Neural cell (in vitro differentiated cells): Measurements from ENCODE around the gene SP100. TPM values are rescaled to one million over a fixed set of nuclear protein-coding genes. Genes with fewer than 3 reads are reported as not detected.

Source experiments
- H2AFZ ChIP-seq: fragments of 200-600, 300-800 bp; sonication (generic), shearing (Covaris generic); 2 replicates; pipeline ENCODE4 v1.6.0; 2014; ENCODE audit warnings: low read depth, mild to moderate bottlenecking, antibody characterized with exemption, low read length, moderate library complexity
- H3F3A ChIP-seq: fragments of 200-600 bp; shearing (Covaris generic); 2 replicates; pipeline ENCODE4 v1.6.1; 2016; ENCODE audit warnings: mild to moderate bottlenecking, moderate library complexity, mixed read lengths, antibody characterized with exemption, low read length; ENCODE audit not compliant: insufficient read depth, poor library complexity, severe bottlenecking
- H3K27ac ChIP-seq: fragments of 200-600, 300-800 bp; sonication (generic), shearing (Covaris generic); 2 replicates; pipeline ENCODE4 v1.5.1; 2014; ENCODE audit warnings: mild to moderate bottlenecking, low read length, moderate library complexity
- H3K27me3 ChIP-seq: fragments of 300-800, 200-600 bp; sonication (generic), shearing (Covaris generic); 2 replicates; pipeline ENCODE4 v1.6.0; 2014; ENCODE audit warnings: mild to moderate bottlenecking, low read depth, low read length, moderate library complexity; ENCODE audit not compliant: insufficient read depth
- H3K36me3 ChIP-seq: fragments of 300-800, 200-600 bp; sonication (generic), shearing (Covaris generic); 2 replicates; pipeline ENCODE4 v1.5.1; 2014; ENCODE audit warnings: mild to moderate bottlenecking, antibody characterized with exemption, low read length, moderate library complexity; ENCODE audit not compliant: insufficient read depth
- H3K4me2 ChIP-seq: fragments of 300-800, 200-600 bp; sonication (generic), shearing (Covaris generic); 2 replicates; pipeline ENCODE4 v1.6.0; 2014; ENCODE audit warnings: mild to moderate bottlenecking, low read length
- H3K4me3 ChIP-seq: fragments of 300-800, 200-600 bp; sonication (generic), shearing (Covaris generic); 2 replicates; pipeline ENCODE4 v1.5.1; 2014; ENCODE audit warnings: mild to moderate bottlenecking, low read length, moderate library complexity
- H3K79me2 ChIP-seq: fragments of 200-600 bp; shearing (Covaris generic); replicated peaks from 2 replicates; pipeline ENCODE4 v1.6.0; 2014; ENCODE audit warnings: mild to moderate bottlenecking, low read length, moderate library complexity; ENCODE audit not compliant: insufficient read depth
- H3K9ac ChIP-seq: fragments of 300-800, 200-600 bp; sonication (generic), shearing (Covaris generic); 2 replicates; pipeline ENCODE4 v1.6.1; 2016; ENCODE audit warnings: mild to moderate bottlenecking, low read length, mixed read lengths
- H3K9me2 ChIP-seq: fragments of 200-600 bp; shearing (Covaris generic); 2 replicates; pipeline ENCODE4 v1.6.1; 2016; ENCODE audit warnings: mild to moderate bottlenecking, low read length, mixed read lengths; ENCODE audit not compliant: insufficient read depth
- H3K9me3 ChIP-seq: fragments of 200-600, 300-800 bp; sonication (generic), shearing (Covaris generic); 2 replicates; pipeline ENCODE4 v1.6.1; 2016; ENCODE audit warnings: mild to moderate bottlenecking, mixed run types, low read length, moderate library complexity, mixed read lengths
- H4K20me1 ChIP-seq: fragments of 200-600 bp; shearing (Covaris generic); 2 replicates; pipeline ENCODE4 v1.6.1; 2016; ENCODE audit warnings: mild to moderate bottlenecking, mixed run types; ENCODE audit not compliant: insufficient read depth
- EP300 ChIP-seq: fragments of 450-650 bp; conservative IDR thresholded peaks from 2 replicates; pipeline ENCODE4 v1.6.1; 2014; ENCODE audit warnings: antibody characterized with exemption, mild to moderate bottlenecking, moderate library complexity; ENCODE audit not compliant: poor library complexity, severe bottlenecking
- EZH2 ChIP-seq: fragments of 200-600, 300-800 bp; shearing (Covaris generic), sonication (generic); IDR thresholded peaks from 2 replicates; pipeline ENCODE4 v1.6.1; 2014; ENCODE audit warnings: antibody characterized with exemption, low read length, borderline replicate concordance, mild to moderate bottlenecking; ENCODE audit not compliant: insufficient read depth, poor library complexity, severe bottlenecking
- MXI1 ChIP-seq: fragments of 450-650 bp; conservative IDR thresholded peaks from 2 replicates; pipeline ENCODE4 v1.6.1; 2014; ENCODE audit warnings: antibody characterized with exemption, mild to moderate bottlenecking; ENCODE audit not compliant: poor library complexity, severe bottlenecking
- POLR2AphosphoS5 ChIP-seq: IDR thresholded peaks from 2 replicates; pipeline ENCODE4 v1.6.1; 2012
- RAD21 ChIP-seq: fragments of 450-650 bp; conservative IDR thresholded peaks from 2 replicates; pipeline ENCODE4 v1.6.1; 2014; ENCODE audit warnings: antibody characterized with exemption, mild to moderate bottlenecking, moderate library complexity
- SMC3 ChIP-seq: fragments of 450-650 bp; conservative IDR thresholded peaks from 2 replicates; pipeline ENCODE4 v1.6.1; 2014; ENCODE audit warnings: antibody characterized with exemption, mild to moderate bottlenecking, moderate library complexity; ENCODE audit not compliant: poor library complexity
- TAF1 ChIP-seq: IDR thresholded peaks from 2 replicates; pipeline ENCODE4 v1.6.1; 2012; ENCODE audit warnings: low read depth
- polyA plus RNA-seq: library from polyadenylated mRNA; depleted of rRNA; stranded (reverse); fragments of >200 nt; gene quantifications from 2 replicates; pipeline ENCODE4 v1.2.3, GENCODE V29; 2014
- TF ChIP-seq, protein P1 (sequence below): IDR thresholded peaks from 2 replicates; pipeline ENCODE4 v1.6.1; 2012; ENCODE audit warnings: borderline replicate concordance
- TF ChIP-seq, protein P2 (sequence below): fragments of 450-650 bp; IDR thresholded peaks from 2 replicates; pipeline ENCODE4 v1.5.1; 2014; ENCODE audit warnings: antibody characterized with exemption, mild to moderate bottlenecking, moderate library complexity; ENCODE audit not compliant: poor library complexity, severe bottlenecking

SP100 gene
- polyA plus RNA-seq, 1 donor from 2014 or later = not detected

DNA sequence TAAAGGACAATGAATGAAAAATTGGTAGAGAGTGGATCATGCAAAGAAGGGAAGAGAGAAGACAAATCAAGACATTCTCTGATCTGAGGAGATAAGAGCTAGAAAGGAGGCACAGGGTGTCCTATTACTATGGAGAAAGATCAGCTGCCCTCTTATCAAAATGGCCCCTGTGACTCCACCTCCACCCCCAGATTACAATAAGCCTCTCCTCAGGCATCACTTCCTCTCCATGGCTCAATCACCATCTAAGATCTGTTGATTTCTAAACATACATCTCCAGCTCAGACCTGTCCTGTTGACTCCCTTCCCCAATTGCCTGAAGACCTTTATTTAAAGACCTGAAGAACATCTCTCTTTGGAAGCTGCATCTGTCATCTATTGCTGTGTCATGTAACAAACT is 43.2 kb downstream of the SP100 start:
- Histone ChIP-seq H3K79me2 (no peaks in the 10 kb centered on the region), H3K27me3 (no peaks in the 10 kb centered on the region), H3K4me3 (no peak overlapping the region), H2AFZ (no peak overlapping the region), H3K27ac (no peak overlapping the region), H4K20me1 (no peaks in the 10 kb centered on the region), H3K9ac (no peak overlapping the region), H3K9me3 (no peaks in the 10 kb centered on the region), H3K4me2 (no peak overlapping the region), H3K36me3 (no peaks in the 10 kb centered on the region), H3F3A (no peaks in the 10 kb centered on the region), H3K9me2 (no peaks in the 10 kb centered on the region)
- TF ChIP-seq, protein P1, sequence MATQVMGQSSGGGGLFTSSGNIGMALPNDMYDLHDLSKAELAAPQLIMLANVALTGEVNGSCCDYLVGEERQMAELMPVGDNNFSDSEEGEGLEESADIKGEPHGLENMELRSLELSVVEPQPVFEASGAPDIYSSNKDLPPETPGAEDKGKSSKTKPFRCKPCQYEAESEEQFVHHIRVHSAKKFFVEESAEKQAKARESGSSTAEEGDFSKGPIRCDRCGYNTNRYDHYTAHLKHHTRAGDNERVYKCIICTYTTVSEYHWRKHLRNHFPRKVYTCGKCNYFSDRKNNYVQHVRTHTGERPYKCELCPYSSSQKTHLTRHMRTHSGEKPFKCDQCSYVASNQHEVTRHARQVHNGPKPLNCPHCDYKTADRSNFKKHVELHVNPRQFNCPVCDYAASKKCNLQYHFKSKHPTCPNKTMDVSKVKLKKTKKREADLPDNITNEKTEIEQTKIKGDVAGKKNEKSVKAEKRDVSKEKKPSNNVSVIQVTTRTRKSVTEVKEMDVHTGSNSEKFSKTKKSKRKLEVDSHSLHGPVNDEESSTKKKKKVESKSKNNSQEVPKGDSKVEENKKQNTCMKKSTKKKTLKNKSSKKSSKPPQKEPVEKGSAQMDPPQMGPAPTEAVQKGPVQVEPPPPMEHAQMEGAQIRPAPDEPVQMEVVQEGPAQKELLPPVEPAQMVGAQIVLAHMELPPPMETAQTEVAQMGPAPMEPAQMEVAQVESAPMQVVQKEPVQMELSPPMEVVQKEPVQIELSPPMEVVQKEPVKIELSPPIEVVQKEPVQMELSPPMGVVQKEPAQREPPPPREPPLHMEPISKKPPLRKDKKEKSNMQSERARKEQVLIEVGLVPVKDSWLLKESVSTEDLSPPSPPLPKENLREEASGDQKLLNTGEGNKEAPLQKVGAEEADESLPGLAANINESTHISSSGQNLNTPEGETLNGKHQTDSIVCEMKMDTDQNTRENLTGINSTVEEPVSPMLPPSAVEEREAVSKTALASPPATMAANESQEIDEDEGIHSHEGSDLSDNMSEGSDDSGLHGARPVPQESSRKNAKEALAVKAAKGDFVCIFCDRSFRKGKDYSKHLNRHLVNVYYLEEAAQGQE = no peak
- no peak for TF ChIP-seq EP300
- no peak for TF ChIP-seq EZH2
- TF ChIP-seq TAF1 = no peak
- TF ChIP-seq SMC3 = no peak
- TF ChIP-seq, protein P2, sequence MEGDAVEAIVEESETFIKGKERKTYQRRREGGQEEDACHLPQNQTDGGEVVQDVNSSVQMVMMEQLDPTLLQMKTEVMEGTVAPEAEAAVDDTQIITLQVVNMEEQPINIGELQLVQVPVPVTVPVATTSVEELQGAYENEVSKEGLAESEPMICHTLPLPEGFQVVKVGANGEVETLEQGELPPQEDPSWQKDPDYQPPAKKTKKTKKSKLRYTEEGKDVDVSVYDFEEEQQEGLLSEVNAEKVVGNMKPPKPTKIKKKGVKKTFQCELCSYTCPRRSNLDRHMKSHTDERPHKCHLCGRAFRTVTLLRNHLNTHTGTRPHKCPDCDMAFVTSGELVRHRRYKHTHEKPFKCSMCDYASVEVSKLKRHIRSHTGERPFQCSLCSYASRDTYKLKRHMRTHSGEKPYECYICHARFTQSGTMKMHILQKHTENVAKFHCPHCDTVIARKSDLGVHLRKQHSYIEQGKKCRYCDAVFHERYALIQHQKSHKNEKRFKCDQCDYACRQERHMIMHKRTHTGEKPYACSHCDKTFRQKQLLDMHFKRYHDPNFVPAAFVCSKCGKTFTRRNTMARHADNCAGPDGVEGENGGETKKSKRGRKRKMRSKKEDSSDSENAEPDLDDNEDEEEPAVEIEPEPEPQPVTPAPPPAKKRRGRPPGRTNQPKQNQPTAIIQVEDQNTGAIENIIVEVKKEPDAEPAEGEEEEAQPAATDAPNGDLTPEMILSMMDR = no peak
- no peak for TF ChIP-seq POLR2AphosphoS5
- no peak for TF ChIP-seq MXI1
- no peak for TF ChIP-seq RAD21

DNA sequence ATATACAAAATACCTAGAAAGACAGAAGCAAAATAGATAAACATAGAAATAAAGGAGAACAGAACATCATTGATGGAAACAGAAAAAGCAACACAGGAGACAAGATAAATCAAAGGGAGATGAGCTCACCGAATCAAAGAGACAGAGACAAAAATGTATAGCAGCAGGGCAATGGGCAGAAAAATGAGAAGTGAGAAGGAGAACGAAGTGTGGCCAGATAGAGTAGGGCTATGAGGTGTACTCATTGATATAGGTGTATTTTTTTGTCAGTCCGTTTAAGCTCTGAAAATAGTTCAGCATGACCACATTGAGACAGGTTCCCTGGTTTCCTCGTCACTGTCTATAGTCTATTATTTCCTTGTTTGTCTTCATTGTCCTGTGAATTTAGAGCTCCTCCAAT is 55.1 kb downstream of the SP100 start:
- no peaks in the 10 kb centered on the region for H4K20me1 ChIP-seq
- TF ChIP-seq MXI1 = no peak
- TF ChIP-seq, protein P1 = no peak
- no peak for TF ChIP-seq TAF1
- no peak for TF ChIP-seq EP300
- no peak for TF ChIP-seq RAD21
- TF ChIP-seq POLR2AphosphoS5 = no peak
- TF ChIP-seq, protein P2 = no peak
- TF ChIP-seq SMC3 = no peak
- TF ChIP-seq EZH2 = no peak
- no peak overlapping the region for H3K4me2 ChIP-seq
- no peak overlapping the region for H2AFZ ChIP-seq
- H3K4me3 ChIP-seq = no peak overlapping the region
- H3K9me2 ChIP-seq = no peaks in the 10 kb centered on the region
- H3K27ac ChIP-seq = no peak overlapping the region
- H3F3A ChIP-seq = no peaks in the 10 kb centered on the region
- H3K9ac ChIP-seq = no peak overlapping the region
- no peaks in the 10 kb centered on the region for H3K9me3 ChIP-seq
- H3K79me2 ChIP-seq = no peaks in the 10 kb centered on the region
- H3K27me3 ChIP-seq = no peaks in the 10 kb centered on the region
- no peaks in the 10 kb centered on the region for H3K36me3 ChIP-seq
